CD14-positive monocyte (primary cell): ENCODE measurements around the gene PNO1. TPM values are rescaled to one million over a fixed set of nuclear protein-coding genes. Genes with fewer than 3 reads are reported as not detected.

Source experiments
- DNase-seq, 3 donors: peaks; one replicate each; pipeline ENCODE4 v3.0.0-alpha.2; 2011 to 2022
- H2AFZ ChIP-seq: 2 replicates; pipeline ENCODE4 v1.6.0; 2012; ENCODE audit warnings: mild to moderate bottlenecking, low read depth, low read length, inconsistent platforms; ENCODE audit not compliant: insufficient read depth, poor library complexity, severe bottlenecking
- H3K27ac ChIP-seq, 2 donors: 1 replicate in 1 of 2; 2 replicates in 1 of 2; pipeline ENCODE4 v1.5.1; 2012 to 2013; ENCODE audit warnings: low read length in 2 of 2, control low read depth in 1 of 2, inconsistent platforms in 1 of 2, low read depth in 1 of 2, mild to moderate bottlenecking in 1 of 2
- H3K27me3 ChIP-seq, 2 donors: one replicate each; pipeline versions ENCODE4 v1.6.0 to v1.6.1; 2011 to 2013; ENCODE audit warnings: low read length in 2 of 2; ENCODE audit not compliant: control insufficient read depth in 2 of 2, insufficient read depth in 2 of 2
- H3K36me3 ChIP-seq, 2 donors: replicated peaks in 1 of 2; 1 replicate in 1 of 2; 2 replicates in 1 of 2; pipeline versions ENCODE4 v1.5.1 to v1.6.1; 2012 to 2013; ENCODE audit warnings: low read length in 2 of 2, control low read depth in 1 of 2, inconsistent platforms in 1 of 2, mild to moderate bottlenecking in 1 of 2; ENCODE audit not compliant: insufficient read depth in 2 of 2, control insufficient read depth in 1 of 2
- H3K4me1 ChIP-seq, 2 donors: 1 replicate in 1 of 2; 2 replicates in 1 of 2; pipeline versions ENCODE4 v1.5.1 to v1.6.1; 2012 to 2013; ENCODE audit warnings: low read length in 2 of 2, control low read depth in 1 of 2, inconsistent platforms in 1 of 2, mild to moderate bottlenecking in 1 of 2, moderate library complexity in 1 of 2; ENCODE audit not compliant: insufficient read depth in 2 of 2, control insufficient read depth in 1 of 2
- H3K4me2 ChIP-seq: replicated peaks from 2 replicates; pipeline ENCODE3; 2012; ENCODE audit warnings: low read length, moderate library complexity, mild to moderate bottlenecking; ENCODE audit not compliant: poor library complexity, severe bottlenecking; ENCODE audit errors: extremely low read depth
- H3K4me3 ChIP-seq, 3 experiments: fragments of 200-600 bp in 1 of 3; sonication (generic) in 1 of 3; replicated peaks in 1 of 3; 1 replicate in 2 of 3; 2 replicates in 1 of 3; pipeline ENCODE4 v1.5.1; 2011 to 2013; ENCODE audit warnings: low read length in 3 of 3, mild to moderate bottlenecking in 3 of 3, control low read depth in 2 of 3, low read depth in 2 of 3, inconsistent platforms in 1 of 3, moderate library complexity in 1 of 3
- H3K79me2 ChIP-seq: 2 replicates; pipeline ENCODE4 v1.6.0; 2012; ENCODE audit warnings: mild to moderate bottlenecking, control low read depth, inconsistent platforms, low read length, moderate library complexity; ENCODE audit not compliant: insufficient read depth
- H3K9ac ChIP-seq: 2 replicates; pipeline ENCODE4 v1.6.0; 2017; ENCODE audit warnings: low read length, mild to moderate bottlenecking; ENCODE audit not compliant: insufficient read depth, poor library complexity, severe bottlenecking
- H3K9me3 ChIP-seq, 2 donors: replicated peaks in 1 of 2; 1 replicate in 1 of 2; 2 replicates in 1 of 2; pipeline versions ENCODE4 v1.5.1 to v1.6.1; 2012 to 2013; ENCODE audit warnings: low read length in 2 of 2, control low read depth in 1 of 2; ENCODE audit not compliant: control insufficient read depth in 1 of 2, insufficient read depth in 1 of 2
- H4K20me1 ChIP-seq: 2 replicates; pipeline ENCODE4 v1.6.0; 2012; ENCODE audit warnings: mild to moderate bottlenecking, low read length, control low read depth, moderate library complexity; ENCODE audit not compliant: insufficient read depth
- H3K27ac Mint-ChIP-seq, 7 donors: one replicate each; pipeline ENCODE4 v1.8.0; 2020; ENCODE audit warnings: mild to moderate bottlenecking in 7 of 7, mixed read lengths in 7 of 7, moderate library complexity in 6 of 7, inconsistent platforms in 2 of 7
- H3K27me3 Mint-ChIP-seq, 3 donors: one replicate each; pipeline ENCODE4 v1.8.0; 2021 to 2022; ENCODE audit warnings: low read depth in 3 of 3, mild to moderate bottlenecking in 3 of 3, mixed read lengths in 3 of 3, moderate library complexity in 3 of 3, inconsistent platforms in 1 of 3
- H3K36me3 Mint-ChIP-seq, 2 donors: one replicate each; pipeline ENCODE4 v1.8.0; 2020; ENCODE audit warnings: mixed read lengths in 2 of 2, inconsistent platforms in 1 of 2, mild to moderate bottlenecking in 1 of 2
- H3K4me1 Mint-ChIP-seq: one replicate; pipeline ENCODE4 v1.8.0; 2020; ENCODE audit warnings: mild to moderate bottlenecking, mixed read lengths
- H3K4me3 Mint-ChIP-seq, 2 donors: one replicate each; pipeline ENCODE4 v1.8.0; 2020; ENCODE audit warnings: mild to moderate bottlenecking in 2 of 2, mixed read lengths in 2 of 2, moderate library complexity in 1 of 2
- H3K9me3 Mint-ChIP-seq, 7 donors: one replicate each; pipeline ENCODE4 v1.8.0; 2020 to 2022; ENCODE audit warnings: mixed read lengths in 7 of 7, mild to moderate bottlenecking in 6 of 7, moderate library complexity in 6 of 7, inconsistent platforms in 2 of 7
- CTCF ChIP-seq: fragments of 200-600 bp; IDR thresholded peaks from one replicate; pipeline ENCODE4 v1.8.0; 2022; ENCODE audit warnings: antibody characterized with exemption, mild to moderate bottlenecking
- WGBS: methylation state at CpG from one replicate; pipeline ENCODE4 v1.1.5; 2013; ENCODE audit warnings: missing lambda C conversion rate; ENCODE audit not compliant: insufficient coverage; 5-methylcytosine and 5-hydroxymethylcytosine counted together
- intact Hi-C, 2 donors: fragments of 100-400 bp; cut with micrococcal nuclease; formaldehyde crosslinking; loops; one replicate each; pipeline versions ENCODE4 v1.15.0 to v1.15.1; 2023
- polyA plus RNA-seq, 3 donors: library from polyadenylated mRNA; depleted of rRNA in 1 of 3; unstranded in 2 of 3; stranded (reverse) in 1 of 3; fragments of 300-500 nt in 2 of 3; fragments of >200 nt in 1 of 3; fragmentation: Illumina TruSeq in 2 of 3; gene quantifications; 1 replicate in 2 of 3; 2 replicates in 1 of 3; pipeline ENCODE4 v1.2.3, GENCODE V29; 2012 to 2021

PNO1 gene
- polyA plus RNA-seq, 3 donors: 4.7 to 14.0 (median 10.8) TPM

GRCh38 chr2:68126561-68126960 is 31.1 kb upstream of the PNO1 start:
- Mint-ChIP-seq H3K4me3 (no peak overlapping the region), H3K9me3 (peaks cover 0 to 2% (median 0%) of the 10 kb centered on the region in 7 donors), H3K4me1 (peaks cover 36% of the 10 kb centered on the region), H3K27ac (no peak overlapping the region), H3K36me3 (peaks cover 10 to 19% of the 10 kb centered on the region in 2 donors), H3K27me3 (peaks cover 0 to 3% (median 0%) of the 10 kb centered on the region in 3 donors)
- Histone ChIP-seq H3K9me3 (no peaks in the 10 kb centered on the region), H3K27me3 (no peaks in the 10 kb centered on the region), H3K27ac (no peak overlapping the region), H3K4me2 (no peak overlapping the region), H3K4me3 (no peak overlapping the region), H3K4me1 (peaks cover 6 to 20% of the 10 kb centered on the region in 2 donors), H3K79me2 (no peaks in the 10 kb centered on the region), H2AFZ (no peak overlapping the region), H4K20me1 (no peaks in the 10 kb centered on the region), H3K36me3 (peaks cover 2 to 6% of the 10 kb centered on the region in 2 donors), H3K9ac (no peak overlapping the region)
- no CpG with 5 or more reads among the region's 2 CpGs for WGBS
- intact Hi-C loops: loop anchor here in 1 of 2 donors (10.0 kb wide), 2 partner anchors 58 to 158 kb away; no protein-coding TSS in a partner anchor
- no peak for TF ChIP-seq CTCF
- no peak for DNase-seq

GRCh38 chr2:68127358-68128242 is 30.1 kb upstream of the PNO1 start:
- peak overlapping the region in 1 of 7 donors; percentile 70 for H3K27ac Mint-ChIP-seq
- no peak for DNase-seq
- Histone ChIP-seq H3K79me2 (no peaks in the 10 kb centered on the region), H3K9me3 (no peaks in the 10 kb centered on the region), H3K27ac (no peak overlapping the region), H3K4me1 (peaks cover 6 to 15% of the 10 kb centered on the region in 2 donors), H3K9ac (no peak overlapping the region), H3K4me2 (no peak overlapping the region), H4K20me1 (no peaks in the 10 kb centered on the region), H3K4me3 (no peak overlapping the region), H3K27me3 (no peaks in the 10 kb centered on the region), H3K36me3 (peaks cover 3 to 15% of the 10 kb centered on the region in 2 donors), H2AFZ (no peak overlapping the region)
- peaks cover 0 to 2% (median 0%) of the 10 kb centered on the region in 7 donors for H3K9me3 Mint-ChIP-seq
- WGBS: 50% methylated on average over 1 of the region's 2 CpGs
- H3K4me3 Mint-ChIP-seq: no peak overlapping the region
- TF ChIP-seq CTCF: no peak
- peaks cover 29% of the 10 kb centered on the region for H3K4me1 Mint-ChIP-seq
- no peaks in the 10 kb centered on the region for H3K27me3 Mint-ChIP-seq
- H3K36me3 Mint-ChIP-seq: peaks cover 12 to 19% of the 10 kb centered on the region in 2 donors
- intact Hi-C loops: loop anchor here in 1 of 2 donors (10.0 kb wide), 2 partner anchors 57 to 157 kb away; no protein-coding TSS in a partner anchor
